ENCODE measurements around the gene TEX54.

The TEX54 gene

GRCh38 chr11:62788991-62789390 lies 43.6 kb downstream of the TEX54 start:
- no peak for DNase-seq (ENCODE audit: low spot score)

GRCh38 chr11:62787005-62787759 lies 45.5 kb downstream of the TEX54 start, which contains the start of gene TMEM179B:
TMEM179B (plus strand) TSS chr11:62787402; CDS start chr11:62787432, 30 bp downstream.
- peak; percentile 94 for DNase-seq (ENCODE audit: low spot score)

- peak; percentile 91 for DNase-seq (ENCODE audit: low spot score)
Observed at GRCh38 chr11:62786318-62787004, 46.2 kb downstream of the TEX54 start.

- DNase-seq (ENCODE audit: low spot score), result no peak
Observed at GRCh38 chr11:62782753-62783152, 49.9 kb downstream of the TEX54 start.

All from germinal center (tissue), 1 donor.